Hematopoietic multipotent progenitor cell treated with erythropoietin and hydrocortisone succinate and interleukin-3 and kit ligand, for 8 days (in vitro differentiated cells): ENCODE results near the gene NAALADL2.
A peak's percentile ranks its signal among the peaks of the same experiment; 100 is the strongest.
"Not testable (repeated sequence)": the region's sequence is repeated elsewhere in the genome, so short reads cannot be mapped to it uniquely, and the experiment has no call there.

Source experiments
- DNase-seq: peaks from one replicate; pipeline ENCODE4 v3.0.0-alpha.2; 2015

Gene NAALADL2

GRCh38 chr3:175526609-175527280, 667.6 kb downstream of the NAALADL2 start:
- peak; percentile 9 for DNase-seq

GRCh38 chr3:175528693-175529092, 669.6 kb downstream of the NAALADL2 start:
- not testable (repeated sequence) for DNase-seq

- no peak for DNase-seq
These were observed 676.2 kb downstream of the NAALADL2 start for GRCh38 chr3:175535351-175535750.

GRCh38 chr3:175546115-175546514, 687.0 kb downstream of the NAALADL2 start:
- no peak for DNase-seq

- no peak for DNase-seq
These were observed 693.8 kb downstream of the NAALADL2 start for GRCh38 chr3:175552929-175553328.

- DNase-seq = no peak
These were observed 695.7 kb downstream of the NAALADL2 start for GRCh38 chr3:175554801-175555200.

- no peak for DNase-seq
These were observed 699.1 kb downstream of the NAALADL2 start for GRCh38 chr3:175558261-175558660.

- no peak for DNase-seq
These were observed 705.2 kb downstream of the NAALADL2 start for GRCh38 chr3:175564363-175564762.

GRCh38 chr3:175571096-175571495, 712.0 kb downstream of the NAALADL2 start:
- no peak for DNase-seq

- no peak for DNase-seq
These were observed 714.1 kb downstream of the NAALADL2 start for GRCh38 chr3:175573226-175573625.

- DNase-seq = no peak
These were observed 721.2 kb downstream of the NAALADL2 start for GRCh38 chr3:175580318-175580717.

GRCh38 chr3:175585898-175586297, 726.8 kb downstream of the NAALADL2 start:
- DNase-seq = no peak

- DNase-seq = no peak
These were observed 731.6 kb downstream of the NAALADL2 start for GRCh38 chr3:175590745-175591144.

- DNase-seq = no peak
These were observed 732.2 kb downstream of the NAALADL2 start for GRCh38 chr3:175591375-175591774.

GRCh38 chr3:175593331-175593730, 734.2 kb downstream of the NAALADL2 start:
- DNase-seq = no peak

- DNase-seq = no peak
These were observed 739.6 kb downstream of the NAALADL2 start for GRCh38 chr3:175598740-175599139.

GRCh38 chr3:175601521-175601920, 742.4 kb downstream of the NAALADL2 start:
- DNase-seq = no peak

GRCh38 chr3:175605851-175606250, 746.7 kb downstream of the NAALADL2 start:
- no peak for DNase-seq

- no peak for DNase-seq
These were observed 747.6 kb downstream of the NAALADL2 start for GRCh38 chr3:175606650-175607318.

GRCh38 chr3:175608356-175608755, 749.2 kb downstream of the NAALADL2 start:
- no peak for DNase-seq

- no peak for DNase-seq
These were observed 749.8 kb downstream of the NAALADL2 start for GRCh38 chr3:175608911-175609310.

GRCh38 chr3:175612487-175613196, 753.5 kb downstream of the NAALADL2 start:
- DNase-seq = no peak

GRCh38 chr3:175614107-175614506, 755.0 kb downstream of the NAALADL2 start:
- DNase-seq = not testable (repeated sequence)

GRCh38 chr3:175617247-175617646, 758.1 kb downstream of the NAALADL2 start:
- no peak for DNase-seq
